Endothelial cell (in vitro differentiated cells): ENCODE measurements around the gene SSH2. TPM values are rescaled to one million over a fixed set of nuclear protein-coding genes. Genes with fewer than 3 reads are reported as not detected.
"Not testable (repeated sequence)": the region's sequence is repeated elsewhere in the genome, so short reads cannot be mapped to it uniquely, and the experiment has no call there.

Source experiments
- DNase-seq: peaks from one replicate; pipeline ENCODE4 v3.0.0; 2021; ENCODE audit warnings: low spot score
- H3K27ac Mint-ChIP-seq: one replicate; pipeline ENCODE4 v1.8.0; 2021; ENCODE audit warnings: mixed read lengths, inconsistent platforms; ENCODE audit not compliant: unreplicated experiment
- H3K27me3 Mint-ChIP-seq: one replicate; pipeline ENCODE4 v1.8.0; 2021; ENCODE audit warnings: mild to moderate bottlenecking, moderate library complexity, mixed read lengths, inconsistent platforms; ENCODE audit not compliant: unreplicated experiment
- H3K36me3 Mint-ChIP-seq: one replicate; pipeline ENCODE4 v1.8.0; 2021; ENCODE audit warnings: mild to moderate bottlenecking, low read depth, mixed read lengths, inconsistent platforms; ENCODE audit not compliant: unreplicated experiment
- H3K4me1 Mint-ChIP-seq: one replicate; pipeline ENCODE4 v1.8.0; 2021; ENCODE audit warnings: mild to moderate bottlenecking, mixed read lengths, inconsistent platforms; ENCODE audit not compliant: unreplicated experiment
- H3K4me3 Mint-ChIP-seq: one replicate; pipeline ENCODE4 v1.8.0; 2021; ENCODE audit warnings: mild to moderate bottlenecking, mixed read lengths, inconsistent platforms; ENCODE audit not compliant: unreplicated experiment
- H3K9me3 Mint-ChIP-seq: one replicate; pipeline ENCODE4 v1.8.0; 2021; ENCODE audit warnings: mixed read lengths, inconsistent platforms; ENCODE audit not compliant: unreplicated experiment
- CTCF ChIP-seq: fragments of 200-600 bp; sonication (generic); IDR thresholded peaks from one replicate; pipeline ENCODE4 v1.5.0; 2021; ENCODE audit warnings: antibody characterized with exemption; ENCODE audit not compliant: unreplicated experiment
- total RNA-seq: library from RNA; stranded (reverse); fragmentation: NEBNext Ultra II Directional; extraction: Animal tissue kit (Norgen Biotek cat#: 25700); gene quantifications from one replicate; pipeline ENCODE4 v1.2.1, GENCODE V29; 2021; ENCODE audit not compliant: unreplicated experiment

Gene SSH2
- total RNA-seq, 1 donor from 2014 or later, result 81.2 TPM

- H3K9me3 Mint-ChIP-seq, result no peaks in the 10 kb centered on the region
- H3K27me3 Mint-ChIP-seq, result no peaks in the 10 kb centered on the region
- no peak for TF ChIP-seq CTCF
- no peaks in the 10 kb centered on the region for H3K36me3 Mint-ChIP-seq
- H3K4me3 Mint-ChIP-seq, result no peak overlapping the region
- H3K4me1 Mint-ChIP-seq, result peaks cover 3% of the 10 kb centered on the region
- DNase-seq, result no peak
- no peak overlapping the region for H3K27ac Mint-ChIP-seq
Measured at GRCh38 chr17:29866746-29867404, 63.2 kb downstream of the SSH2 start.

DNA sequence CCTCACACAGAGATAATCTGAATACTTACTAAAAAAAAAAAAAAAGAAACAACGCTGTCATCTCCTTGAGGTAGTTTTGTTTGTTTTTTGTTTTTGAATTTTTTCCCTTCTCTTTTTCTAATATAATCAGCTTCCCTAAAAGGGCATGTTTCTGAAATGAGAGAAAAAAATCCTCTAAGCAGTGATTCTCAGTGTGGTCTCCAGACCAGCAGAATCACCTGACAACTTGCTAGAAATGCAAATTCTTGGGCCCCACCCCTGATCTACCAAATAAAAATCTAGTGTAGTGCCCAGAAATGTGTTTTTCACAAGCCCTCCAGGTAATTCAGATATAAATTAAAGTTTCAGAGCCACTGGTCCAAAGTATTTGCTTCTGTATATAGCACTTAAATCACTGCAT, 65.4 kb downstream of the SSH2 start:
- Mint-ChIP-seq H3K27me3 (no peaks in the 10 kb centered on the region), H3K36me3 (no peaks in the 10 kb centered on the region), H3K4me3 (no peak overlapping the region), H3K4me1 (peaks cover 3% of the 10 kb centered on the region), H3K9me3 (no peaks in the 10 kb centered on the region), H3K27ac (no peak overlapping the region)
- no peak for TF ChIP-seq CTCF
- no peak for DNase-seq

DNA sequence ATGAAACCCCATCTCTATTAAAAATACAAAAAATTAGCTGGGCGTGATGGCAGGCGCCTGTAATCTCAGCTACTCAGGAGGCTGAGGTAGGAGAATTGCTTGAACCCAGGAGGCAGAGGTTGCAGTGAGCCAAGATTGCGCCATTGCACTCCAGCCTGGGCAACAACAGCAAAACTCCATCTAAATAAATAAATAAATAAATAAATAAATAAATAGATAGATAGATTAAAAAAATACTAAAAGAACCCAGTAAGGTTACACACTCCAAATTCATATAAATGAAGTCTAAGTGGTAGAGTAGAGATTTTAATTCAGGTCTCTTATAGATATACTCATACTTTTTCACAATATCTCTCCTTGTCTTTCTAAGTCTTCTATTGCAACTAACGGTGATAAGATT, 65.9 kb downstream of the SSH2 start:
- not testable (repeated sequence) for H3K36me3 Mint-ChIP-seq, H3K9me3 Mint-ChIP-seq, H3K4me3 Mint-ChIP-seq, DNase-seq, H3K27ac Mint-ChIP-seq, H3K27me3 Mint-ChIP-seq, H3K4me1 Mint-ChIP-seq

DNA sequence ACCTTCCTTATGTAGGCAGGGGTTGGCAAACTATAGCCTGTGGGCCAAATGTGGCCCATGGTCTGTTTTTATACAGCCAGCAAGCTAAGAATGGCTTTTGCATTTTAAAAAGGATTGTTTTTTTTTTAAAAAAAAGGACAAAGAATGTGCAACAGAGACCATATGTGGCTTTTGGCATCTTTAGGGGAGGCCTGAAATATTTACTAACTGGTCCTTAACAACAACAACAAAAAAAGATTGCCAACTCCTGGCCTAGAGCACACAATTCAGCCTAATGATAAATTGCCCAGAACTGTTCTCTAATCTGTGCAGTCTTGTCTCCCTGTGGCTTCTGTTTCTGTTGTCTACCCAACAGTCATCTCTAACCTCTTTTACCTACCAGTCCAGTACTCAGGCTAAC, 67.1 kb downstream of the SSH2 start:
- Mint-ChIP-seq H3K27me3 (no peaks in the 10 kb centered on the region), H3K27ac (no peak overlapping the region), H3K36me3 (peaks cover under 1% of the 10 kb centered on the region), H3K4me3 (no peak overlapping the region), H3K9me3 (no peaks in the 10 kb centered on the region), H3K4me1 (peaks cover 3% of the 10 kb centered on the region)
- TF ChIP-seq CTCF, result no peak
- no peak for DNase-seq

GRCh38 chr17:29862127-29862526, 67.9 kb downstream of the SSH2 start:
- TF ChIP-seq CTCF, result no peak
- H3K27me3 Mint-ChIP-seq, result no peaks in the 10 kb centered on the region
- no peak overlapping the region for H3K27ac Mint-ChIP-seq
- peaks cover 3% of the 10 kb centered on the region for H3K4me1 Mint-ChIP-seq
- DNase-seq, result no peak
- H3K36me3 Mint-ChIP-seq, result peaks cover 5% of the 10 kb centered on the region
- H3K9me3 Mint-ChIP-seq, result no peaks in the 10 kb centered on the region
- H3K4me3 Mint-ChIP-seq, result no peak overlapping the region

DNA sequence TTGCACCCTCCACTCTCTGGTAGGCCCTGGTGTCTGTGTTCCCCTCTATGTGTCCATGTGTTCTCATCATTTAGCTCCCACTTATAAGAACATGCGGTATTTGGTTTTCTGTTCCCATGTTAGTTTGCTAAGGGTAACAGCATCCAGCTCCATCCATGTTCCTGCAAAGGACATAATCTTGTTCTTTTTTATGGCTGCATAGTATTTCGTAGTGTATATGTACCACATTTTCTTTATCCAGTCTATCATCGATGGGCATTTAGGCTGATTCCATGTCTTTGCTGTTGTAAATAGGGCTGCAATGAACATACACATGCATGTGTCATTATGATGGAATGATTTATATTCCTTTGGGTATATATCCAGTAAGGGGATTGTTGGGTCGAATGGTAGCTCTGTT, 70.6 kb downstream of the SSH2 start:
- not testable (repeated sequence) for H3K4me1 Mint-ChIP-seq, H3K9me3 Mint-ChIP-seq, H3K36me3 Mint-ChIP-seq, H3K27ac Mint-ChIP-seq, H3K27me3 Mint-ChIP-seq, H3K4me3 Mint-ChIP-seq, DNase-seq
